Pons (tissue), 1 donor: ENCODE measurements around the gene DDX24.

Experiments
- DNase-seq: peaks from one replicate; pipeline ENCODE4 v3.0.0-alpha.2; 2016; ENCODE audit warnings: low spot score

DDX24 gene

DNA sequence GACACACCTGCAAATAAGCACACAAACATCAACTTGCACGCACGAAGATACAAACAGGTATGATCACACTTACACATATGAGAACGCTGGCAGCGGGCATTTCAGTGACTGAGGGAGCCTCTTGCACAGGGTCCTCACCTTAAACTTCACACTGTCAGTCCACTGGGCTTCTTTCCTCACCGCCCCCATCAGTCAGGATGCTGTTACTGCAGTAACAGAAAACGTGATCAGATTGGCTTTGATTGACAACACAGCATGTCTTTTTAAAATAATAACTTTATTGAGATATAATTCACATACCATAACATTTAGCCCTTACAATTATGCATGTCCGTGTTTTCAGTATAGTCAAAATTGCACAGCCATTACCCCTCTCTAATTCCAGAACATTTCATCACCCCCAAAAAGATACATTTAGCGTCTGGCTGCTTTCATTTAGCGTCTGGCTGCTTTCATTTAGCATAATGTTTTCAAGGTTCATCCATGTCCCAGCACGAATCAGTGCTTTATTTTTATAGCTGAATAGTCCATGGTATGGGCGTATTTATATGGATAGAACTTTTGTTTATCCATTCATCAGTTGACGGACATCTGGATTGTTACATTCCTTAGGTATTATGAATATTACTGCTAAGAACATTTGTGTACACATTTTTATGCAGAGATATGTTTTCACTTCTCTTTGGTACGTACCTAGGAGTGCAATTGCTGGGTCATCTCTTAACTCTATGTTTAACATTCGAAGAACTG, 75.5 kb downstream of the DDX24 start:
- DNase-seq: no peak

DNA sequence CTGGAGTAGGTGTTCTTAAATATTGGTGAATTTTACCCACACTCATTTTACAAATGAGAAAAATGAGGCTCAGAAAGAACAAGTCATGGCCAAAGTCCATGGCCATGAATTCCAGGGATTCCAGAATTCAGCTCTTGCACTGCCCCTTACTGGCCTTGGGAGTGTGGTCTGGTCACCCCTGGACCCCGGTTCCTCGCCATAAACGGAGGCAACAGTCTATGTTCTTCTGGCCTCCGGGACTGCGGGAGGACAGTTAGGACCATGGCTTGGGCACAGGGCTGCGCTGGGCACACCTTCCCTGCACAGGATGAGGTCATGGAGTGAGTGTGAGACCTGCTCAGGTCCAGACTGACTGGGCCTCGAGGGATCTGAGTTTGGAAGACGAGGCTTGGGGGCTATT, 77.0 kb downstream of the DDX24 start:
- DNase-seq: no peak

DNA sequence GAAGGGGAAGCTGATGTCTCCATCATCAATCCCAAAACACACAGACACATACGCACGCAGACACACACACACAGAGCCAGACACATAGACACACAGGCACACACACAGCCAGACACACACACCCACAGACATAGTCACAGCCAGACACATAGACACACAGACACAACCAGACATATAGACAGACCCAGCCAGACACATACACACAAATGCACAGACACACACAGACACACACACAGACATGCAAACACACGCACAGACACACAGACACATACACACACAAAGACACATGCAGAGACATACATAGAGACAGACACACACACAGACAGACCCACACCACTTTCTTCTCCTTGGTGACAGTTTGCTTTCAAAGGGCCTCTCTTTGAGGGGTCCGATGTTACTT, 77.6 kb downstream of the DDX24 start:
- DNase-seq: no peak

DNA sequence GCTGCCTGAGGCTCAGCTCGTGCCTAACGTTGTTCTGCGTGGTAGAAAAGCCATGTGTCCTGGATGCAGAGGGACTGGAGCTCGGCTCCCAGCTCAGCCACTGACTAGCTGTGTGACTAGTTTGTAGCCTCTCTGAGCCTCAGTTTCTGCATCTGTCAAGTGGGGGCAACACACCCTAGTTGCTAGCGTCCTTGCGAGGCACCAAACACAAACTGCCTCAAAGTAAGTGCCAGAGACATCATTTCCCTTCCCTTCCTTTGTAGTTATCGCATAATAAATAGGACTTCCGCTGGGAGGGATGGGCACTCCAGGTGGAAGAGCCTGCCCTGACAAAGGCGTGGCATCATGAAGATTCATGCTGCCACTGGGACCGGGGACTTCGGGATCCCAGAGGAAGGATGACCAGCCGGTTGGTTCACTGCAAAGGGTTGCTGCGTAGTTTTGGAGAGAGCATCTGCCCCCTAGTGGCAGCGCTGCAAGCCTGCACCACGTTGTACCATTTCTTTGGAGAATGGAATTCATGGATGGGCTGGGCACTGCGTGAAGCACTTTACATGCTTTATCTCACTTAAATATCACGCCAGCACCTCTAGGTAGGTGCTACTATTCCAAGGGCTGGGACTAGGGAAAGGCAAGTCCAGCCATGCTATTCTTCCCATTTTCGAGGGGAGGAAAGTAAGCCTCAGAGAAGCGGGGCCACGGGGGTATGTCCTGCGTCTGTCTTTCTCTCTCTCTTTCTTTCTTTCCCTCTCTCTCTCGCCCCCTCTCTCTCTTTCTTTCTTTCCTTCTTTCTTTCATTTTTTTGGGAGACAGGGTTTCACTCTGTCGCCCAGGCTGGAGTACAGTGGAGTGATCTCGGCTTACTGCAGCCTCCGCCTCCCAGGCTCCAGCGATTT, 79.3 kb downstream of the DDX24 start:
- DNase-seq: peak; percentile 51

DNA sequence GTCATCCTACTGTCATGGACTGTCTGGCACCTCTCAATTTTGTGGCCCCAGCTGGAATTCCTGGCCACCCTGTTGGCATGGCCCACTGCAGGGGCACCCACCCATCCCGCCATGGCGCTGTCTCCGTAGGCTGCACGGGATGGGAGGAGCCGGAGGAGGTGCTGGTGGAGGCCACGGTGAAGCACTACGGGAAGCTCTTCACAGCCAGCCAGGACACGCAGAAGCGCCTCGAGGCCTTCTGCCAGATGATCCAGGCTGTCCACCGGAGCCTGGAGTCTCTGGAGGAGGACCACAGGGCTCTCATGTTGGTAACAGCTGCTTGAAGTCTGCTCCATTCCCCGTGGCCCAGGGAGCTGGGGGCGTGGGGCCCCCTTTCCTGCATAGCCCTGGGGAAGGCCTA, 80.0 kb downstream of the DDX24 start:
- no peak for DNase-seq

DNA sequence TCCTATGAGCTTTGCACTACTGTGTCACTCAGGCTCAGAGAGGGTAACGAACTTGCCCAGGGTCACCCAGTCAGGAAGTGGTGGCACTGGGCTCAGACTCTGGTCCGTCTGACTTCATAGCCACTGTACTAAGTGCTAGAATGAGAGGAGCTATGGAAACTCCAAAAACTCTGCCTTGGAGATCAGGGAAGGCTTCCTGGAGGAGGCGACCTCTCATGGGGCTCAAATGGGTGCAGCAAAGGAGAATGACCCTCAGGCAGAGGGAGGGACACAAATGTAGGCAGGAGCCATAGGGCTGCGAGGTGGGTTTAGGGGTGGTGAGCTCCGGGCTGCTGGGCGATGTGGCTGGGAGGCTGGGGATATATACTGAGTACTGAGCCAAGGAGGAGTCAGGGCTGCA, 80.7 kb downstream of the DDX24 start:
- DNase-seq: no peak

DNA sequence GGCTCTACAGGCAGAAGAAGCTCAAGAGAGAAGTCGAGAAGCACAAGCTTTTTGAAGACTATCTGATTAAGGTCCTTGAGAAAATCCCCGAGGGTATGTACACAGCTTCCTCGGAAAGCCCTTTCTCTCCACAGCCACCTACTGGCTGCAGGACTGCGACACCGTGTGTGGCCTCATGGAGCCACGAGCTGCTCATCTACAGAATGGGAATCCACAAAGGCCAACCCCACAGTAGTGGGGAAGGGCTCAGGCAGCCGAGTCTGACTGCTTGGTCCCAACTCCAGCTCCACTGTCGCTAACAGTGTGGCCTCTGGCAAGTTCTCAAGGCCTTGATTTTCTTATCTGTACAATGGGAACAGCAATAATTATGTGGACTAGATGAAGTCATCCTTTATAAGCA, 81.4 kb downstream of the DDX24 start:
- DNase-seq: no peak

DNA sequence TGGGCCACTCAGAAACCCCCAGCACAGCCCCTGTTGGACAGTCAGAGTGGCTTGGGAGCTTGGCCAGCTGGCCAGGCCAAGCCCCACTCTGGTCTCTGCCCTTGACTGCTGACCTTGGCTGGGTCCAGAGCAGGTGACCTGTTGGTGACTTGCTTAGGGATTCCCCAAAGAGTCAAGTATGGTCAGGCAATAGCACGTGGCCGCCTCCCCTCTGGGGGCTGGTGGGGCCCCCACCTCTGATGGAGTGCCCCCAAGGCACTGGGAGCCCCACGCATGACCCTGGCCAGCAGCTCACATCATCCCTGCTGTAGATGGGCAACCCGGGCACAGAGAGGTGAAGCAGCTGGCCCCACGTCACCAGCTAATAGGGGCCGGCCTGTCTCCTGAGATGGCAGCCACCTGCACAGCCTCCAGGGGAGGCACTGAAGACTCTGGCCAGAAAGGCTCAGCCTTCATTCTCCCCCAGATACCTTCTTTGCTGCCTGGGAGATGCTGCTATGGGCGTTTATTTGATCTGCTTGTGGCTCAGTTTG, 82.1 kb downstream of the DDX24 start:
- DNase-seq: no peak
